GM12878 (cell line): ENCODE measurements around the gene EEFSEC. TPM values are rescaled to one million over a fixed set of nuclear protein-coding genes. Genes with fewer than 3 reads are reported as not detected.
A peak's percentile ranks its signal among the peaks of the same experiment; 100 is the strongest.

Experiments
- BCLAF1 ChIP-seq: fragments of 450-650 bp; IDR thresholded peaks from 2 replicates; pipeline ENCODE4 v1.6.1; 2017; ENCODE audit warnings: antibody characterized with exemption, mild to moderate bottlenecking, moderate library complexity
- E2F8 ChIP-seq: fragments of 450-650 bp; IDR thresholded peaks from 2 replicates; pipeline ENCODE4 v1.6.1; 2018; ENCODE audit warnings: mild to moderate bottlenecking, low read depth, moderate library complexity; ENCODE audit not compliant: partially characterized antibody
- E4F1 ChIP-seq: fragments of 450-650 bp; IDR thresholded peaks from 2 replicates; pipeline ENCODE4 v1.6.1; 2018; ENCODE audit warnings: borderline replicate concordance, mild to moderate bottlenecking; ENCODE audit not compliant: partially characterized antibody
- ETV6 ChIP-seq, 2 experiments: fragments of 450-650 bp in 1 of 2; IDR thresholded peaks in 1 of 2; conservative IDR thresholded peaks in 1 of 2; 2 replicates each; pipeline ENCODE4 v1.6.1; 2014; ENCODE audit warnings: antibody characterized with exemption in 1 of 2, borderline replicate concordance in 1 of 2, low read depth in 1 of 2, mild to moderate bottlenecking in 1 of 2, moderate library complexity in 1 of 2
- FOXK2 ChIP-seq: fragments of 450-650 bp; IDR thresholded peaks from 2 replicates; pipeline ENCODE4 v1.6.1; 2017; ENCODE audit warnings: mild to moderate bottlenecking, moderate library complexity
- FOXM1 ChIP-seq: IDR thresholded peaks from 2 replicates; pipeline ENCODE4 v1.6.1; 2012; ENCODE audit warnings: low read depth, mild to moderate bottlenecking, inconsistent platforms, low read length, moderate library complexity
- JUNB ChIP-seq: IDR thresholded peaks from 2 replicates; pipeline ENCODE4 v1.6.1; 2016; ENCODE audit warnings: antibody characterized with exemption, mild to moderate bottlenecking
- NBN ChIP-seq: fragments of 450-650 bp; IDR thresholded peaks from 2 replicates; pipeline ENCODE4 v1.6.1; 2016
- NKRF ChIP-seq: fragments of 450-650 bp; conservative IDR thresholded peaks from 2 replicates; pipeline ENCODE4 v1.6.1; 2017; ENCODE audit warnings: mild to moderate bottlenecking, moderate library complexity
- POLR2AphosphoS5 ChIP-seq: IDR thresholded peaks from 2 replicates; pipeline ENCODE4 v1.6.1; 2011; ENCODE audit warnings: mild to moderate bottlenecking, low read length, inconsistent platforms
- RAD21 ChIP-seq: IDR thresholded peaks from 2 replicates; pipeline ENCODE4 v1.6.1; 2011; ENCODE audit warnings: mild to moderate bottlenecking, low read depth, low read length, moderate library complexity; ENCODE audit not compliant: insufficient read depth
- STAT3 ChIP-seq: IDR thresholded peaks from 2 replicates; pipeline ENCODE4 v1.6.1; 2011; ENCODE audit warnings: low read depth, low read length, improper control_type of control experiment
- ZBED1 ChIP-seq: IDR thresholded peaks from 2 replicates; pipeline ENCODE4 v1.6.1; 2016; ENCODE audit warnings: borderline replicate concordance
- polyA plus RNA-seq, 11 experiments: library from polyadenylated mRNA; depleted of rRNA in 4 of 11; unstranded in 6 of 11; stranded (reverse) in 5 of 11; fragments of >200 nt; fragmentation: Nextera tagmentation in 4 of 11; fragmentation: Illumina TruSeq in 1 of 11; extraction: Ambion mirVana in 4 of 11; extraction: Trizol in 1 of 11; gene quantifications; 1 replicate in 1 of 11; 2 replicates in 10 of 11; pipeline versions ENCODE4 v1.2.1 to v1.2.3, GENCODE V29; 2011 to 2016; ENCODE audit warnings: inconsistent platforms in 2 of 11, missing spikeins in 2 of 11, low read depth in 1 of 11
- total RNA-seq, 4 experiments: library from RNA; depleted of rRNA in 3 of 4; stranded (reverse); fragments of >200 nt in 3 of 4; fragmentation: Illumina TruSeq in 1 of 4; extraction: Trizol in 1 of 4; gene quantifications; 2 replicates each; pipeline versions ENCODE4 v1.2.1 to v1.2.3, GENCODE V29; 2013 to 2021

Gene EEFSEC
- total and polyA plus RNA-seq, 10 of the 15 experiments (the other 5 are each of a cell fraction or from before 2014, with no cell fraction given) = 0.29 to 29.1 (median 16.1) TPM

GRCh38 chr3:128447561-128448013 lies 294.3 kb downstream of the EEFSEC start (continued):
- TF ChIP-seq STAT3 (no peak), E2F8 (no peak), E4F1 (no peak), NKRF (no peak), FOXK2 (no peak), POLR2AphosphoS5 (no peak), BCLAF1 (no peak), RAD21 (no peak), FOXM1 (no peak), NBN (no peak), ZBED1 (no peak), JUNB (peak; percentile 36; the same call in 1 of the 2 replicates), ETV6 (conservative IDR thresholded peaks at IDR 0.05 in 1 of 2, IDR thresholded peaks at IDR 0.05 in 1 of 2; ENCODE audit: borderline replicate concordance in 1 of 2, low read depth in 1 of 2) (no peak)
